ENCODE data around the gene KCNRG. TPM values are rescaled to one million over a fixed set of nuclear protein-coding genes. Genes with fewer than 3 reads are reported as not detected.

KCNRG gene
- total and polyA plus RNA-seq, 7 experiments from 2014 or later = 0.29 to 0.97 (median 0.57) TPM

GRCh38 chr13:50030315-50030714, 15.1 kb downstream of the KCNRG start:
- Histone ChIP-seq H3K27me3 (ENCODE audit: control insufficient read depth in 2 of 2, insufficient read depth in 2 of 2, low read length in 2 of 2) (no peaks in the 10 kb centered on the region), H3K36me3 (ENCODE audit: control insufficient read depth in 2 of 3, insufficient read depth in 3 of 3, low read length in 3 of 3) (no peaks in the 10 kb centered on the region), H3K9me3 (ENCODE audit: control insufficient read depth in 2 of 3, low read length in 3 of 3) (no peaks in the 10 kb centered on the region), H3K4me3 (ENCODE audit: low read length) (no peak overlapping the region), H3K4me1 (ENCODE audit: control insufficient read depth in 2 of 2, insufficient read depth in 2 of 2, low read length in 2 of 2) (no peaks in the 10 kb centered on the region), H3K27ac (ENCODE audit: low read depth, low read length) (no peak overlapping the region)
- H3K9me3 Mint-ChIP-seq = no peaks in the 10 kb centered on the region
- H3K4me3 Mint-ChIP-seq = no peak overlapping the region
- H3K27me3 Mint-ChIP-seq = no peaks in the 10 kb centered on the region
- no peak overlapping the region for H3K27ac Mint-ChIP-seq
- H3K36me3 Mint-ChIP-seq = peaks cover 0 to 12% (median 0%) of the 10 kb centered on the region in 5 donors
- ChIA-PET POLR2A (no interaction called here), CTCF (no interaction called here)
- intact Hi-C loops (cut with micrococcal nuclease) = loop anchor here in 1 of 2 donors (5.0 kb wide), 1 partner anchor 33 kb away; the partner anchor contains the start of gene TRIM13
- ATAC-seq (no peak), DNase-seq (no peak)
- H3K4me1 Mint-ChIP-seq = peaks cover 0 to 12% (median 0%) of the 10 kb centered on the region in 7 donors

- Mint-ChIP-seq H3K4me3 (no peak overlapping the region), H3K36me3 (peaks cover 0 to 3% (median 0%) of the 10 kb centered on the region in 5 donors), H3K4me1 (peaks cover 0 to 5% (median 0%) of the 10 kb centered on the region in 7 donors), H3K9me3 (no peaks in the 10 kb centered on the region), H3K27me3 (no peaks in the 10 kb centered on the region), H3K27ac (no peak overlapping the region)
- CTCF ChIA-PET = no interaction called here
- H3K9me3 ChIP-seq (ENCODE audit: control insufficient read depth in 2 of 3, low read length in 3 of 3) = no peaks in the 10 kb centered on the region
- no peaks in the 10 kb centered on the region for H3K36me3 ChIP-seq (ENCODE audit: control insufficient read depth in 2 of 3, insufficient read depth in 3 of 3, low read length in 3 of 3)
- intact Hi-C loops (cut with micrococcal nuclease) = loop anchor here in 1 of 2 donors (5.0 kb wide), 1 partner anchor 36 kb away; the partner anchor contains the start of gene TRIM13
- no peak for DNase-seq
- no peak for ATAC-seq
- no peaks in the 10 kb centered on the region for H3K4me1 ChIP-seq (ENCODE audit: control insufficient read depth in 2 of 2, insufficient read depth in 2 of 2, low read length in 2 of 2)
- no peaks in the 10 kb centered on the region for H3K27me3 ChIP-seq (ENCODE audit: control insufficient read depth in 2 of 2, insufficient read depth in 2 of 2, low read length in 2 of 2)
- no peak overlapping the region for H3K4me3 ChIP-seq (ENCODE audit: low read length)
- POLR2A ChIA-PET = no interaction called here
- H3K27ac ChIP-seq (ENCODE audit: low read depth, low read length) = no peak overlapping the region
Observed at GRCh38 chr13:50033725-50034124, 18.5 kb downstream of the KCNRG start.

GRCh38 chr13:50037788-50038187, 22.5 kb downstream of the KCNRG start:
- Mint-ChIP-seq H3K27me3 (no peaks in the 10 kb centered on the region), H3K4me3 (no peak overlapping the region), H3K27ac (no peak overlapping the region), H3K36me3 (peaks cover 0 to 5% (median 4%) of the 10 kb centered on the region in 5 donors), H3K9me3 (no peaks in the 10 kb centered on the region), H3K4me1 (peaks cover 0 to 2% (median 0%) of the 10 kb centered on the region in 7 donors)
- H3K27me3 ChIP-seq (ENCODE audit: control insufficient read depth in 2 of 2, insufficient read depth in 2 of 2, low read length in 2 of 2) = no peaks in the 10 kb centered on the region
- intact Hi-C loops (cut with micrococcal nuclease) = no loop called here
- H3K27ac ChIP-seq (ENCODE audit: low read depth, low read length) = no peak overlapping the region
- ChIA-PET CTCF (interaction anchor here (1.4 kb wide), 1 partner anchor 40 kb away, joined by 4 read pairs; no protein-coding TSS in a partner anchor), POLR2A (no interaction called here)
- no peaks in the 10 kb centered on the region for H3K9me3 ChIP-seq (ENCODE audit: control insufficient read depth in 2 of 3, low read length in 3 of 3)
- no peak overlapping the region for H3K4me3 ChIP-seq (ENCODE audit: low read length)
- no peaks in the 10 kb centered on the region for H3K36me3 ChIP-seq (ENCODE audit: control insufficient read depth in 2 of 3, insufficient read depth in 3 of 3, low read length in 3 of 3)
- H3K4me1 ChIP-seq (ENCODE audit: control insufficient read depth in 2 of 2, insufficient read depth in 2 of 2, low read length in 2 of 2) = no peaks in the 10 kb centered on the region
- DNase-seq (no peak), ATAC-seq (no peak)

GRCh38 chr13:50038266-50038665, 23.0 kb downstream of the KCNRG start:
- Histone ChIP-seq H3K4me1 (ENCODE audit: control insufficient read depth in 2 of 2, insufficient read depth in 2 of 2, low read length in 2 of 2) (no peaks in the 10 kb centered on the region), H3K9me3 (ENCODE audit: control insufficient read depth in 2 of 3, low read length in 3 of 3) (no peaks in the 10 kb centered on the region), H3K27ac (ENCODE audit: low read depth, low read length) (no peak overlapping the region), H3K27me3 (ENCODE audit: control insufficient read depth in 2 of 2, insufficient read depth in 2 of 2, low read length in 2 of 2) (no peaks in the 10 kb centered on the region), H3K4me3 (ENCODE audit: low read length) (no peak overlapping the region), H3K36me3 (ENCODE audit: control insufficient read depth in 2 of 3, insufficient read depth in 3 of 3, low read length in 3 of 3) (no peaks in the 10 kb centered on the region)
- H3K4me1 Mint-ChIP-seq = peaks cover 0 to 3% (median 0%) of the 10 kb centered on the region in 7 donors
- H3K27ac Mint-ChIP-seq = peak overlapping the region in 1 of 9 donors; percentile 18
- H3K36me3 Mint-ChIP-seq = peaks cover 0 to 7% (median 4%) of the 10 kb centered on the region in 5 donors
- CTCF ChIA-PET = no interaction called here
- ATAC-seq (no peak), DNase-seq (no peak)
- intact Hi-C loops (cut with micrococcal nuclease) = no loop called here
- no peaks in the 10 kb centered on the region for H3K27me3 Mint-ChIP-seq
- POLR2A ChIA-PET = no interaction called here
- H3K4me3 Mint-ChIP-seq = no peak overlapping the region
- H3K9me3 Mint-ChIP-seq = no peaks in the 10 kb centered on the region

- Mint-ChIP-seq H3K27ac (peak overlapping the region in 1 of 9 donors; percentile 30), H3K4me3 (no peak overlapping the region), H3K9me3 (peaks cover 0 to 4% (median 0%) of the 10 kb centered on the region in 11 donors), H3K27me3 (no peaks in the 10 kb centered on the region), H3K36me3 (peaks cover 3 to 25% (median 9%) of the 10 kb centered on the region in 5 donors), H3K4me1 (peaks cover 0 to 28% (median 8%) of the 10 kb centered on the region in 7 donors)
- DNase-seq = no peak
- Histone ChIP-seq H3K9me3 (ENCODE audit: control insufficient read depth in 2 of 3, low read length in 3 of 3) (no peaks in the 10 kb centered on the region), H3K4me3 (ENCODE audit: low read length) (no peak overlapping the region), H3K36me3 (ENCODE audit: control insufficient read depth in 2 of 3, insufficient read depth in 3 of 3, low read length in 3 of 3) (no peaks in the 10 kb centered on the region), H3K27ac (ENCODE audit: low read depth, low read length) (no peak overlapping the region), H3K27me3 (ENCODE audit: control insufficient read depth in 2 of 2, insufficient read depth in 2 of 2, low read length in 2 of 2) (no peaks in the 10 kb centered on the region), H3K4me1 (ENCODE audit: control insufficient read depth in 2 of 2, insufficient read depth in 2 of 2, low read length in 2 of 2) (no peaks in the 10 kb centered on the region)
- ATAC-seq = no peak
- POLR2A ChIA-PET = interaction anchor here (0.6 kb wide), 1 partner anchor 1694 kb away, joined by 3 read pairs; no protein-coding TSS in a partner anchor
- CTCF ChIA-PET = interaction anchor here (0.7 to 0.8 kb wide), 2 partner anchors 30 to 859 kb away, joined by 3 read pairs; no protein-coding TSS in a partner anchor
- intact Hi-C loops (cut with micrococcal nuclease) = no loop called here
Observed at GRCh38 chr13:50052478-50052877, 37.2 kb downstream of the KCNRG start.

- intact Hi-C loops (cut with micrococcal nuclease) = no loop called here
- Mint-ChIP-seq H3K9me3 (peaks cover 0 to 4% (median 0%) of the 10 kb centered on the region in 11 donors), H3K27me3 (no peaks in the 10 kb centered on the region), H3K27ac (no peak overlapping the region), H3K36me3 (peaks cover 4 to 32% (median 13%) of the 10 kb centered on the region in 5 donors), H3K4me3 (no peak overlapping the region), H3K4me1 (peaks cover 0 to 37% (median 10%) of the 10 kb centered on the region in 7 donors)
- POLR2A ChIA-PET = no interaction called here
- Histone ChIP-seq H3K9me3 (ENCODE audit: control insufficient read depth in 2 of 3, low read length in 3 of 3) (no peaks in the 10 kb centered on the region), H3K36me3 (ENCODE audit: control insufficient read depth in 2 of 3, insufficient read depth in 3 of 3, low read length in 3 of 3) (no peaks in the 10 kb centered on the region), H3K27me3 (ENCODE audit: control insufficient read depth in 2 of 2, insufficient read depth in 2 of 2, low read length in 2 of 2) (no peaks in the 10 kb centered on the region), H3K27ac (ENCODE audit: low read depth, low read length) (no peak overlapping the region), H3K4me1 (ENCODE audit: control insufficient read depth in 2 of 2, insufficient read depth in 2 of 2, low read length in 2 of 2) (no peaks in the 10 kb centered on the region), H3K4me3 (ENCODE audit: low read length) (no peak overlapping the region)
- DNase-seq (no peak), ATAC-seq (no peak)
- CTCF ChIA-PET = no interaction called here
Observed at GRCh38 chr13:50053844-50054243, 38.6 kb downstream of the KCNRG start.

- ChIA-PET CTCF (no interaction called here), POLR2A (interaction anchor here (0.7 kb wide), 1 partner anchor 31 kb away, joined by 3 read pairs; no protein-coding TSS in a partner anchor)
- Histone ChIP-seq H3K9me3 (ENCODE audit: control insufficient read depth in 2 of 3, low read length in 3 of 3) (no peaks in the 10 kb centered on the region), H3K27me3 (ENCODE audit: control insufficient read depth in 2 of 2, insufficient read depth in 2 of 2, low read length in 2 of 2) (no peaks in the 10 kb centered on the region), H3K27ac (ENCODE audit: low read depth, low read length) (no peak overlapping the region), H3K4me3 (ENCODE audit: low read length) (no peak overlapping the region), H3K4me1 (ENCODE audit: control insufficient read depth in 2 of 2, insufficient read depth in 2 of 2, low read length in 2 of 2) (no peaks in the 10 kb centered on the region), H3K36me3 (ENCODE audit: control insufficient read depth in 2 of 3, insufficient read depth in 3 of 3, low read length in 3 of 3) (no peaks in the 10 kb centered on the region)
- peak overlapping the region in 2 of 9 donors; percentile 15 to 28 for H3K27ac Mint-ChIP-seq
- H3K9me3 Mint-ChIP-seq = peaks cover 0 to 4% (median 0%) of the 10 kb centered on the region in 11 donors
- peaks cover 4 to 41% (median 17%) of the 10 kb centered on the region in 5 donors for H3K36me3 Mint-ChIP-seq
- DNase-seq (no peak), ATAC-seq (no peak)
- intact Hi-C loops (cut with micrococcal nuclease) = no loop called here
- no peaks in the 10 kb centered on the region for H3K27me3 Mint-ChIP-seq
- H3K4me3 Mint-ChIP-seq = peak overlapping the region in 1 of 10 donors; percentile 61
- H3K4me1 Mint-ChIP-seq = peaks cover 0 to 46% (median 10%) of the 10 kb centered on the region in 7 donors
Observed at GRCh38 chr13:50055454-50055853, 40.2 kb downstream of the KCNRG start.

Data from naive thymus-derived CD4-positive, alpha-beta T cell (primary cell).